ENCODE results near the gene CRADD.

Gene CRADD

GRCh38 chr12:93743229-93743998 is 66.2 kb downstream of the CRADD start:
- TF ChIP-seq, protein P1, sequence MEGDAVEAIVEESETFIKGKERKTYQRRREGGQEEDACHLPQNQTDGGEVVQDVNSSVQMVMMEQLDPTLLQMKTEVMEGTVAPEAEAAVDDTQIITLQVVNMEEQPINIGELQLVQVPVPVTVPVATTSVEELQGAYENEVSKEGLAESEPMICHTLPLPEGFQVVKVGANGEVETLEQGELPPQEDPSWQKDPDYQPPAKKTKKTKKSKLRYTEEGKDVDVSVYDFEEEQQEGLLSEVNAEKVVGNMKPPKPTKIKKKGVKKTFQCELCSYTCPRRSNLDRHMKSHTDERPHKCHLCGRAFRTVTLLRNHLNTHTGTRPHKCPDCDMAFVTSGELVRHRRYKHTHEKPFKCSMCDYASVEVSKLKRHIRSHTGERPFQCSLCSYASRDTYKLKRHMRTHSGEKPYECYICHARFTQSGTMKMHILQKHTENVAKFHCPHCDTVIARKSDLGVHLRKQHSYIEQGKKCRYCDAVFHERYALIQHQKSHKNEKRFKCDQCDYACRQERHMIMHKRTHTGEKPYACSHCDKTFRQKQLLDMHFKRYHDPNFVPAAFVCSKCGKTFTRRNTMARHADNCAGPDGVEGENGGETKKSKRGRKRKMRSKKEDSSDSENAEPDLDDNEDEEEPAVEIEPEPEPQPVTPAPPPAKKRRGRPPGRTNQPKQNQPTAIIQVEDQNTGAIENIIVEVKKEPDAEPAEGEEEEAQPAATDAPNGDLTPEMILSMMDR (IDR thresholded peaks at IDR 0.05; ENCODE audit: low read depth, low read length, missing control alignments) = no peak
- Histone ChIP-seq H3K27me3 (replicated peaks) (no peaks in the 10 kb centered on the region), H3K36me3 (replicated peaks) (no peaks in the 10 kb centered on the region), H3K4me3 (ENCODE audit: low read depth, low read length) (no peak overlapping the region), H3K27ac (no peak overlapping the region)
- no peak for DNase-seq
- in situ Hi-C loops (cut with HindIII; ENCODE audit: low pct_ligation_motif_present, low sequenced_read_pairs) = no loop called here

DNA sequence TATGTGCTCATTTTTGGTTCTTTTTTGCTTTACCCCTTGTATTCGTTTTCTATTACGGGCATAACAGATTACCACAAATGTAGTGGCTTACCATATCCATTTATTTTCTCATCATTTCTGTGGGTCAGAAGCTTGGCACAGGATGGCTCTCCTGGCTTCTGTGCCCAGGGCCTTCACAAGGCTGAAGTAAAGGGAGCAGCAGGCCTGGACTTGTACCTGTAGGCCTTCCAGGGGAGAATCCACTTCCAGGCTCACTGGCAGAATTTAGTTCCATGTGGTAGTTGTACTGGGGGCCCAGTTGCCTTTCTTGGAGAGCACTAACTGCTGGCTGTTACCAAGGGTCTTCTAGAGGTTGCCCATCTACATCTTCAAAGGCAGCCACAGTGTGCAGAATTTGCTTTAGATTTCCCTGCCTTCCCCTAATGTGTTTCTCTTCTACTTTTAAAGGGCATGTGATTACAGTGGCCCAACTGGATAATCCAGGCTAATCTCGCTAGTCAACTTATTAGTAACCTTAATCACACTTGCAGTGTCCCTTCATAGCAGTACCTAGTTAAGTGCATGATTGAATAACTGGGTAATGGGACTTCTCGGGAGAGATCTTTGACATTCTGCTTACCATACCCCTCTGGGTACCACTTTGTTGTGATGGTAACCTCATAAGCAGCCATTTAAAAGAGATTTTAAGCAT is 67.0 kb downstream of the CRADD start:
- H3K4me3 ChIP-seq (ENCODE audit: low read depth, low read length) = no peak overlapping the region
- TF ChIP-seq, protein P1 (IDR thresholded peaks at IDR 0.05; ENCODE audit: low read depth, low read length, missing control alignments) = no peak
- no peaks in the 10 kb centered on the region for H3K36me3 ChIP-seq (replicated peaks)
- H3K27me3 ChIP-seq (replicated peaks) = no peaks in the 10 kb centered on the region
- DNase-seq = no peak
- H3K27ac ChIP-seq = no peak overlapping the region
- in situ Hi-C loops (cut with HindIII; ENCODE audit: low pct_ligation_motif_present, low sequenced_read_pairs) = no loop called here

DNA sequence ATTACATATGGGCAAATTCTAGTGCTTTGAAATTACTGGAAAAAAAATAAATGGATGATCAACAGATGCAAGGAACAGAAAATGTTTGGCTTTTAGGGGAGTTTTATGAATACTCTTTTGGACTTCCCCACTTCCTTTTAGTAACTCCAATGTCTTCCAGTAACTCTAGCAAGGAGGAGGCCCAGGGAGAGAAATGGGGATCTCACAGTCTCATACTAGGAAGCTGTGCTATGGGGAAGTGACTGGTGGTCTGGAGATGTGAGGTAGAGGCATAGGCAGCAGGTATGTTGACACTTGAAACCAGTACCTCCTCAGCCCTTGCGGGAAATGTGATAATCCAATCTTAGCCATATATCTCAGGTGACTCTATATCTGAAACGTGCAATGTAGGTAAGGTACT is 68.1 kb downstream of the CRADD start:
- H3K27ac ChIP-seq = no peak overlapping the region
- TF ChIP-seq, protein P1 (IDR thresholded peaks at IDR 0.05; ENCODE audit: low read depth, low read length, missing control alignments) = no peak
- no peaks in the 10 kb centered on the region for H3K36me3 ChIP-seq (replicated peaks)
- H3K4me3 ChIP-seq (ENCODE audit: low read depth, low read length) = no peak overlapping the region
- DNase-seq = no peak
- H3K27me3 ChIP-seq (replicated peaks) = no peaks in the 10 kb centered on the region
- in situ Hi-C loops (cut with HindIII; ENCODE audit: low pct_ligation_motif_present, low sequenced_read_pairs) = no loop called here

DNA sequence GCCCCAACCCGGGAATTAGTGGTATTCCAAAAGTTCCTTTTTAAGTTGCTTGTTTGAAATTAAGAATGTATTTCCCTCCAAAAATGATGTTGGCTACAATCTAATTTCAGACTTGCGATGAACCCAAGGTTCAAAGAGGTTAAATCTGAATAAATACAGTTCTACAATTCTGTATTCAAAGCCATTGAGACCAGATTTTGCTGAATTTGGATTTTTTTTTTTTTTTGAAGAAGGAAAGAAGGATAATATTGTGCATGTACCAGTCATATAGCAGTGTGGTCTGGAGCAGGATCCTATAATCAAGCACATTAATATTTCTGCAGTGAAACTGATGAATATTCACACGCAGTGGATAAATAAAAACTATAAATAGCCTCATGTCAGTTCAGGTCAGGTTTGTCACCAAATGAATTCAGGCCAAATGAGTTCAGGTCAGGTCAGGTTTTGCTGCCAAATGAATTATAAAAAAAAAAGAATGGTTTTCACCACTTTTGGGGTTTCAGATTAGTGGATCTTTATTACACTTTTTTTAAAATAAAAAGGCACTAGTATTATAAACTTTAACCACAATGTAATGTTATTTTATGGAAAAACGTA is 69.5 kb downstream of the CRADD start:
- Histone ChIP-seq H3K27ac (no peak overlapping the region), H3K27me3 (replicated peaks) (no peaks in the 10 kb centered on the region), H3K36me3 (replicated peaks) (no peaks in the 10 kb centered on the region), H3K4me3 (ENCODE audit: low read depth, low read length) (no peak overlapping the region)
- in situ Hi-C loops (cut with HindIII; ENCODE audit: low pct_ligation_motif_present, low sequenced_read_pairs) = no loop called here
- DNase-seq = no peak
- TF ChIP-seq, protein P1 (IDR thresholded peaks at IDR 0.05; ENCODE audit: low read depth, low read length, missing control alignments) = no peak

- Histone ChIP-seq H3K36me3 (replicated peaks) (no peaks in the 10 kb centered on the region), H3K4me3 (ENCODE audit: low read depth, low read length) (no peak overlapping the region), H3K27ac (no peak overlapping the region), H3K27me3 (replicated peaks) (no peaks in the 10 kb centered on the region)
- in situ Hi-C loops (cut with HindIII; ENCODE audit: low pct_ligation_motif_present, low sequenced_read_pairs) = no loop called here
- no peak for DNase-seq
- TF ChIP-seq, protein P1 (IDR thresholded peaks at IDR 0.05; ENCODE audit: low read depth, low read length, missing control alignments) = no peak
These were observed 71.7 kb downstream of the CRADD start for GRCh38 chr12:93748672-93749383.

Data from brain microvascular endothelial cell (primary cell).